ENCODE measurements around the gene C2CD4A. TPM values are rescaled to one million over a fixed set of nuclear protein-coding genes. Genes with fewer than 3 reads are reported as not detected.

Gene C2CD4A
- total and polyA plus RNA-seq, 10 of the 15 experiments (the other 5 are each of a cell fraction or from before 2014, with no cell fraction given), result not detected

GRCh38 chr15:62069551-62069950 is 2.8 kb downstream of the C2CD4A start:
- no peaks in the 10 kb centered on the region for H4K20me1 ChIP-seq (ENCODE audit: control insufficient read depth, insufficient read depth)
- DNase-seq (ENCODE audit: low read depth, low spot score) (no peak), FAIRE-seq (no peak), ATAC-seq (no peak)
- no TSS peak for BruUV-seq (replicated peaks)
- SMC1A ChIA-PET (ENCODE audit: uncharacterized antibody, unreplicated experiment), result interaction anchor here (0.6 to 1.3 kb wide), 3 partner anchors 196 to 630 kb away, joined by 3 read pairs; no protein-coding TSS in a partner anchor
- POLR2A ChIA-PET, result no interaction called here
- in situ Hi-C loops (cut with MboI) (no loop called here), intact Hi-C loops (cut with micrococcal nuclease; ENCODE audit: unreplicated experiment) (no loop called here)
- H3K36me3 ChIP-seq (ENCODE audit: control insufficient read depth in 2 of 2, insufficient read depth in 2 of 2, low read length in 1 of 2), result no peaks in the 10 kb centered on the region
- H3K4me1 ChIP-seq (ENCODE audit: control insufficient read depth, insufficient read depth, low read length), result peaks cover 8% of the 10 kb centered on the region
- WGBS (ENCODE audit: insufficient coverage, insufficient replicate concordance, low lambda C conversion rate, missing lambda C conversion rate), result 73% methylated on average over 5 of the region's 5 CpGs
- no peaks in the 10 kb centered on the region for H3K9me3 ChIP-seq (replicated peaks; ENCODE audit: control insufficient read depth, insufficient read depth, low read length)
- H3K27ac ChIP-seq (ENCODE audit: control insufficient read depth, insufficient read depth), result no peak overlapping the region
- no peak overlapping the region for H2AFZ ChIP-seq (ENCODE audit: control insufficient read depth, low read depth, low read length)
- CTCF ChIA-PET, result interaction anchor here (0.7 to 3.0 kb wide), 9 partner anchors 9 to 228 kb away, joined by 3 to 8 read pairs (median 3); partner anchors contain the start of gene VPS13C
- TF ChIP-seq POLR2A (IDR thresholded peaks at IDR 0.05; ENCODE audit: low read depth, low read length) (no peak), SREBF1 (IDR thresholded peaks at IDR 0.05; ENCODE audit: low read length) (no peak), E2F8 (IDR thresholded peaks at IDR 0.05; ENCODE audit: low read depth, partially characterized antibody) (no peak), MYC (IDR thresholded peaks at IDR 0.05; ENCODE audit: insufficient read depth, insufficient read length, insufficient replicate concordance, low read length, severe bottlenecking) (no peak), KLF5 (IDR thresholded peaks at IDR 0.05; ENCODE audit: partially characterized antibody) (no peak), SMC3 (IDR thresholded peaks at IDR 0.05; ENCODE audit: borderline replicate concordance, low read length) (no peak), MXI1 (IDR thresholded peaks at IDR 0.05; ENCODE audit: low read depth, low read length) (no peak), RBBP5 (conservative IDR thresholded peaks at IDR 0.05) (no peak), SMARCA5 (IDR thresholded peaks at IDR 0.05) (no peak), NFIC (IDR thresholded peaks at IDR 0.05; ENCODE audit: low read depth, low read length) (no peak), NR2C2 (IDR thresholded peaks at IDR 0.05; ENCODE audit: borderline replicate concordance, control insufficient read depth, insufficient read length, low read depth) (no peak), PBX3 (IDR thresholded peaks at IDR 0.05; ENCODE audit: insufficient replicate concordance, low read depth, low read length) (no peak), USF1 (IDR thresholded peaks at IDR 0.05; ENCODE audit: borderline replicate concordance, extremely low read length, insufficient read depth, low read depth, low read length) (no peak), IRF4 (IDR thresholded peaks at IDR 0.05; ENCODE audit: low read depth, low read length) (no peak), CHD1 (IDR thresholded peaks at IDR 0.05; ENCODE audit: low read depth, low read length) (no peak)
- no peak overlapping the region for H3K9ac ChIP-seq (ENCODE audit: control insufficient read depth, insufficient read depth, low read length)
- H3K4me3 ChIP-seq, result no peak overlapping the region
- RAD21 ChIA-PET (ENCODE audit: unreplicated experiment), result no interaction called here
- H3K27me3 ChIP-seq (replicated peaks in 1 of 2; ENCODE audit: control insufficient read depth in 2 of 2, insufficient read depth in 2 of 2, low read length in 1 of 2), result peaks cover 8 to 17% of the 10 kb centered on the region in 2 experiments
- H3K4me2 ChIP-seq (ENCODE audit: control insufficient read depth, insufficient read depth), result no peak overlapping the region
- no peaks in the 10 kb centered on the region for H3K79me2 ChIP-seq (ENCODE audit: control insufficient read depth, insufficient read depth, low read length)

Data from GM12878 (cell line).